Effector memory CD8-positive, alpha-beta T cell (primary cell): ENCODE results near the gene TBL1XR1.
A peak's percentile ranks its signal among the peaks of the same experiment; 100 is the strongest.

Experiments used
- ATAC-seq: fragments of 150-1000 bp; cut with Tn5 transposase; replicated peaks from 2 replicates; pipeline ENCODE4 v1.10.0; 2021; ENCODE audit warnings: mild to moderate bottlenecking, moderate library complexity
- DNase-seq, 3 experiments: peaks; one replicate each; pipeline ENCODE4 v3.0.0; 2021
- H3K27ac Mint-ChIP-seq, 2 donors: one replicate each; pipeline ENCODE4 v1.8.0; 2022; ENCODE audit warnings: mild to moderate bottlenecking in 2 of 2, mixed read lengths in 2 of 2, moderate library complexity in 2 of 2
- H3K27me3 Mint-ChIP-seq, 2 donors: one replicate each; pipeline ENCODE4 v1.8.0; 2022; ENCODE audit warnings: mixed read lengths in 2 of 2
- H3K36me3 Mint-ChIP-seq: one replicate; pipeline ENCODE4 v1.8.0; 2022; ENCODE audit warnings: mild to moderate bottlenecking, moderate library complexity, mixed read lengths; ENCODE audit not compliant: insufficient read depth
- H3K4me1 Mint-ChIP-seq, 2 donors: one replicate each; pipeline ENCODE4 v1.8.0; 2022; ENCODE audit warnings: low read depth in 2 of 2, mixed read lengths in 2 of 2
- H3K4me3 Mint-ChIP-seq, 2 donors: one replicate each; pipeline ENCODE4 v1.8.0; 2022; ENCODE audit warnings: mild to moderate bottlenecking in 2 of 2, mixed read lengths in 2 of 2, moderate library complexity in 2 of 2
- H3K9me3 Mint-ChIP-seq, 2 donors: one replicate each; pipeline ENCODE4 v1.8.0; 2022; ENCODE audit warnings: mixed read lengths in 2 of 2

Gene TBL1XR1

DNA sequence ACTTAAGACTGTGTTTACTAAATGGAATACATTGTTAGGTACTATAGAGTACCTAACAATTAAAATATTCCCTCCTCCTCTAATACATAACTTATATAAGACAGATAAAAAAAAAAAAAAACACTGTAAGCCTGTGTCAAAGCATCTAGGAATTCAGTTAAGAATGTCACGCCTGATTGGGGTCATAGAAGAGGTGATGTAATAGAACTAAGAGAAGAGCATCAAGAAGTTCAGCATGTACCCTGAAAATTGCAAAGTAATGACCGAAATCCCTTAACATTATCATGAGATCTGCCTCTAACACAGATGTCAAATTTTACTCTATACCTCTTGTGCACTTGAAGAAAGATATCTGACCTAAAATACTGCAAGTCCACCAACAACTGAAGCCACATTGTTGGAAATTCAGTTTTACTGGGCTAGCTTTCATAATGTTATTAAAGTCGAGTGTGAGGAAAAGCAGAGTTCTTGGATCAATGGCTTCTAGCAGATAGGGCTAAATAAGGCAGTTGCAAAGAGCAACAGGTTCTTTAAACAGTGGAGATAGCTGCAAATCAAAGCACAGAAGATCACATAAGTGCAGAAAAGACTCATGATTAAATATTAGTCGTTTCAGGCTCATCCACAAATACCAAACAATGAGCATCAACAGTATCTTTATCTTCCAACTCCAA, 75.0 kb downstream of the TBL1XR1 start:
- Mint-ChIP-seq H3K9me3 (no peaks in the 10 kb centered on the region), H3K27me3 (no peaks in the 10 kb centered on the region), H3K36me3 (peaks cover 7% of the 10 kb centered on the region), H3K4me1 (peaks cover 55 to 76% of the 10 kb centered on the region in 2 donors), H3K4me3 (no peak overlapping the region), H3K27ac (no peak overlapping the region)
- ATAC-seq (no peak), DNase-seq (no peak)

DNA sequence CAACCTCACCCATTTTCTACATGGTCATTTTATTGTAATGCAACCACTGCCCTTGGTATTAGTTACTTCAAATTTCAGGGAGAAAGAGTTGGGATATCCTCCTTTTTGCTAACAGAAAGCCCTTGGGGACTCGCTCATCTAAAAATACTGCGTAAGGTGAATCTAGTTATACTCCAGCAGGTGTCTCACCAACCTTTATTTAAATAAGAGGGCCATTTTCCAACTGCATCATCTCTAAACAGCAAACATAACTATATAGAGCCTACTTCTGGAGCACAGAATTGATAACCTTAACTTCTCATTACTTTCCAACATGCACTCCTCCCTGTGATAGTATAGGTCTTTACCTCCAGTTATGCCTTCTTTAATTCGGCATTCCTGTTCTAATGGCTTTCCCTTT, 77.5 kb downstream of the TBL1XR1 start:
- DNase-seq: no peak
- H3K27me3 Mint-ChIP-seq: no peaks in the 10 kb centered on the region
- peaks cover 7% of the 10 kb centered on the region for H3K36me3 Mint-ChIP-seq
- H3K27ac Mint-ChIP-seq: peak overlapping the region in 1 of 2 donors; percentile 1
- no peak overlapping the region for H3K4me3 Mint-ChIP-seq
- no peak for ATAC-seq
- H3K4me1 Mint-ChIP-seq: peaks cover 53 to 74% of the 10 kb centered on the region in 2 donors
- H3K9me3 Mint-ChIP-seq: peaks cover 0 to 3% of the 10 kb centered on the region in 2 donors

DNA sequence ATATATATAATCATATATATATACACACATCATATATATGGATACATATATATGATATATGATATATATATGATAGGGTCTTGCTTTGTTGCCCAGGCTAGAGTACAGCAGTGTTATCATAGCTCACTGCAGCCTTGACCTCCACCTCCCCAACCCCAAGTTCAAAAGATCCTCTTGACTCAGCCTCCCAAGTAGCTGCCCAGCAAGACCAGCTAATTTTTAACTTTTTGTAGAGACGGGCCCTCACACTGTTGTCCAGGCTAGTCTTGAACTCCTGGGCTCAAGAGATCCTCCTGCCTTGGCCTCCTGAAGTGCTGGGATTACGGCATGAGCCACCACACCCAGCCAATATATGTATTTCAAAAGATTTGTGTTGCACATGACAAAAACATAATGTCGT, 83.0 kb downstream of the TBL1XR1 start:
- Mint-ChIP-seq H3K9me3 (peaks cover 0 to 3% of the 10 kb centered on the region in 2 donors), H3K36me3 (peaks cover 3% of the 10 kb centered on the region), H3K4me3 (no peak overlapping the region), H3K27me3 (no peaks in the 10 kb centered on the region), H3K4me1 (peaks cover 48 to 63% of the 10 kb centered on the region in 2 donors), H3K27ac (no peak overlapping the region)
- ATAC-seq (no peak), DNase-seq (no peak)

DNA sequence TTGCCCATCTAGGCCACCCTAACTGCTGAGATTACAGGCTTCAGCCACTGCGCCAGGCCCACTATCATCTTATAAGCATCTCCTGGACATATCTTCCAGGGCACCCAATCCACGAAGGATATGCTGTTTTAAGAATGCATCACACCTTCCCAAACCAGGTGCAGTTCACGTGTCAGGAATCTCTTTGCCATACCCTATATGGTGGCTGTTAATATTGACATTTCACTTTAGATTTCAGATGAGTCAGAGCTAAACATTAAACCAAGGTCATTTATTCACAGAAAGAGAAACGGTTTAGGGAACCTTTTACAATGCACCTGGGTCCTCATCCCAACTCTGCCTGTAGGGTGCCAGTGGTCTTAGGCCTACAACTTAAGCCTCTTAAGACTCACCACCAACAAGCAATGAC, 85.7 kb downstream of the TBL1XR1 start:
- Mint-ChIP-seq H3K27me3 (no peaks in the 10 kb centered on the region), H3K4me1 (peaks cover 42 to 67% of the 10 kb centered on the region in 2 donors), H3K27ac (peak overlapping the region; percentile 8 to 33), H3K36me3 (no peaks in the 10 kb centered on the region), H3K4me3 (no peak overlapping the region), H3K9me3 (peaks cover 0 to 3% of the 10 kb centered on the region in 2 donors)
- DNase-seq (no peak), ATAC-seq (no peak)

DNA sequence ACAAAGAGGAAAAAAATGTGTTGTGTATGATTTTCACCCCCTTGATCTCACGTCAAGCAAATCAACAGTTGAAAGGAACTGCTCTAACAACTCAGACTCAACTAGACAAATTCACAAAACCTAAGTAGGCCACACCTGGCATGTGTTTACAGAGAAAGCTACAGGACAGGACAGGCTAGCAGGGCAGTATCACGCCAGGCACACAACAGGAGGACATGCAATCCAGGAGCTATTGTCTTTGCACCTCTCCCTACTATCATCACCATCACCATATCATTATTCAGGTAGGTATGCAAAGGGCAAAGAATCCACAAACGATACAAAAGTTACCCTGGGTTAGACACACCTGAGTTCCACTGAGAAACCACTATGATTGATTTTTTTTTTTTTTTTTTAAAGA, 86.4 kb downstream of the TBL1XR1 start:
- Mint-ChIP-seq H3K4me3 (peak overlapping the region in 1 of 2 donors; percentile 3), H3K36me3 (no peaks in the 10 kb centered on the region), H3K4me1 (peaks cover 38 to 65% of the 10 kb centered on the region in 2 donors), H3K27me3 (no peaks in the 10 kb centered on the region), H3K9me3 (no peaks in the 10 kb centered on the region), H3K27ac (peak overlapping the region; percentile 8 to 33)
- ATAC-seq (no peak), DNase-seq (no peak)

DNA sequence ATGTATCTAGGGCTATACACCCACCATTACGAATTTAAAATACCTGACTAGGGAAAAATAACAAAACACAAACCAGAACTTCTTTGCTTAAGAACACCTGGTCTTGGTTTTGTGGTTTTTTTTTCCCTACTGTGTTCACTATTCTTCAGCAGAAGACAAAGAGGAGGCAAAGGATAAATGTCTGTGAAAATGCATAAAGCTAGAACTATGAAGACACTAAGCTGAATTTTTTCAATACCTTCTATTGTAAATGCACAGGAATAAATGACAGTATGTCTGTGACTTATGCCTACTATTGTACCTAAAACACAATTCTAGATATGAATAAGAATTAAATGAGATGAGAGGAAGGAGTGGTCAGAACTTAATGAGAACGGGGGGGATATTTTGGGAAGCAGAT, 86.9 kb downstream of the TBL1XR1 start:
- Mint-ChIP-seq H3K9me3 (no peaks in the 10 kb centered on the region), H3K36me3 (no peaks in the 10 kb centered on the region), H3K27me3 (no peaks in the 10 kb centered on the region), H3K4me1 (peaks cover 35 to 65% of the 10 kb centered on the region in 2 donors), H3K4me3 (peak overlapping the region in 1 of 2 donors; percentile 3), H3K27ac (peak overlapping the region; percentile 8 to 33)
- no peak for DNase-seq
- ATAC-seq: no peak

DNA sequence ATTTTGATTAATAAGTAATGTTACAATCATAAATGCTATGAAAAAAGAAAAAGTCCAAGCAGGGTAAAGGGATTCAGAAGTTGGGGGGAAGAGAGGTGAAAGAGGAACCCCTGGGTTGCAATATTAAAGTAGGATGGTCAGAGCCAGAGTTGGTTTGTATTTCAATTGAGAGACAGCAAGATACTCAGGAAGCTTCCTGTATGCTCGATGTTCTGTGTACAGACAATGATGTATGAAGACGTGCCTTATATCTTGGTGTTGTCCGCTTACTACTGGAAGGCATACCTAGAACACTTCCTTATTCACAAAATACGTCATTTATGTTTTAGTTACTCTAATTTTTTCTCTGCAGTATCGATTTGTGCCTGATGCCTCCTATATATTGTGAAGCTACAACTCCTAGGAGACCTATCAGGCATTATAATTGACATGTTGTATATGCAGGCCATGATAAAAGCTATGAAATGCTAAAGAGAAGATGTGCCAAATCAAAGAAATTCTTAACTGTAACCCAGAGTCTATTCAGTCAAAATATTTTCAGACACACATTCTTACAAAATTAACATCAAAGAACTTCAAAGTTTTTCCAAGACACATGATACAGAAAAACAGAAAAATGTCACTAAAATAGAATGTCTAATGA, 87.5 kb downstream of the TBL1XR1 start:
- no peak for DNase-seq
- Mint-ChIP-seq H3K27ac (peak overlapping the region; percentile 8 to 33), H3K36me3 (no peaks in the 10 kb centered on the region), H3K9me3 (no peaks in the 10 kb centered on the region), H3K4me1 (peaks cover 37 to 67% of the 10 kb centered on the region in 2 donors), H3K4me3 (peak overlapping the region in 1 of 2 donors; percentile 8), H3K27me3 (no peaks in the 10 kb centered on the region)
- peak; percentile 56 for ATAC-seq

DNA sequence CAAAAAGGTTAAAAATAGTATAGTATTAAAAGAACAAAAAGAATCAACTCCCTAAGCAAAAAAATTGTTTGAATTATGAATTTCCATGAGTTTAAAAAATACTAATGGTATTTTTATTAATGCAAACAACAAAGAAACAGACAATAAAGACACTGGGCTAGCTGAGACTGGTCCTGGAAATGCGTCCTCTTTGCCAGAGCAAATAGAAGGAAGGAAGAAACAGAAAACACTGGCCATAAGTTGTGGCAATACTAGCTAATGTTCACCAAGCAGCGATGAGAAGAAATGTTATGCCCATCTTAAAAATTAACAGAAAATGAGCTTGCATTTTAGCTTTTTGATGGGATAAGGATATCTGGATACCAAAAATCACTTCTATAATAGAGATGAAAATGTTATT, 88.6 kb downstream of the TBL1XR1 start:
- Mint-ChIP-seq H3K9me3 (no peaks in the 10 kb centered on the region), H3K4me3 (peak overlapping the region in 1 of 2 donors; percentile 26)
- no peak for ATAC-seq

DNA sequence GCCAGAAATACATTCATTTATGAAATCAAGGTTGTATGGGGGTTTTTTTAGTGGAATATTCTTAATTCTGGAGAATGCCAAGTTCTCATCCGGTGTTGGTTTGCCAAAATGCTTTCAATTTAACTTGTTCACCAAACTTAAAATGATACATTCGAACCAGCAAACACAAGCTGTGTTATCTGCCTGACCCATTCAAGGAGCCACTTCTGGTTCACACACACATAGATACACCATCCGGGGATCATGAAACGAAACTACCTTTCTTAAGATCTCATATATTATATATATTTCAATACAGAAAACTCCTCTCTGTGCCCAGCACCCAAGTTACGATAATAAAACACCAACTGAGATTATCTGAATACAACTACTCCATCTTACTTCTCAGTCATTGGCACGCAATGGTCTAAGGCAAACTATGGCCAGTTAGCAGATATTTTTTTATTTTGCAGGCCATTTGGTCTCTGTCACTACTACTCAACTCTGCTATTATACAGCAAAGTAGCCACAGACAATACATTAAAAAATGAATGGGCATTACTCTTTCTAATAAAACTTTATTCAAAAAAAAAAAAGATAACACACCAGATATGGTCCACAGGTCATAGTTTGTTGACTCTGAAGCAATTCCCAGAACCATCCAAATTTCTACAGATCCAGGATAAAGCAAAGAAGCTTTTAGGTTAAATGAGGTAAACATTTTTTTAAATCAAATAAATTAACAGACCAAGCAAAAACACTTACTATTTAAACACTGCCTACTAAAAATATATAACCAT, 89.6 kb downstream of the TBL1XR1 start:
- peaks cover 34 to 71% of the 10 kb centered on the region in 2 donors for H3K4me1 Mint-ChIP-seq
- H3K27ac Mint-ChIP-seq: no peak overlapping the region
- ATAC-seq (no peak), DNase-seq (no peak)
- no peak overlapping the region for H3K4me3 Mint-ChIP-seq
- no peaks in the 10 kb centered on the region for H3K27me3 Mint-ChIP-seq
- H3K36me3 Mint-ChIP-seq: no peaks in the 10 kb centered on the region
- no peaks in the 10 kb centered on the region for H3K9me3 Mint-ChIP-seq

More for the DNA sequence above, 88.6 kb downstream of the TBL1XR1 start:
- no peak for DNase-seq
- H3K27me3 Mint-ChIP-seq: no peaks in the 10 kb centered on the region
- H3K27ac Mint-ChIP-seq: peak overlapping the region in 1 of 2 donors; percentile 76
- no peaks in the 10 kb centered on the region for H3K36me3 Mint-ChIP-seq
- peaks cover 38 to 77% of the 10 kb centered on the region in 2 donors for H3K4me1 Mint-ChIP-seq

DNA sequence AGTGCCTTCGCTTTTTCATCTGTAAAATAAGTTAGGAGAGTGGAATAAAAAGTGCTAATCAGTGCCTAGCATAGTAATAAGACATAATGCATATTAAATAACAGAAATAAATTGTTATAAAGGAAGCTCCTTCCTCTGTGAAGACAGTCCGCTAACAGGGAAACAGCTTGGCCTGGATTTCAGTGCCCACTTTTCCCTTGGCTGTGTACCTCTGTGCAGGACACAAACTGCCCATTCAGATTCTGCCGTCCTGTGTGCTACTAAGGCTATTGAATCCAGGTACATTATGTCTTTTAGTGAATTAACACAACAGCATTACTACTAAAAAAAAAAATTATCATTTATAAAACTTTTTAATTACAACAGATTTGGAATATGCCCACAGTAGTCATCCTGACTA, 90.7 kb downstream of the TBL1XR1 start:
- no peak for DNase-seq
- Mint-ChIP-seq H3K4me1 (peaks cover 33 to 75% of the 10 kb centered on the region in 2 donors), H3K36me3 (no peaks in the 10 kb centered on the region), H3K27ac (peak overlapping the region in 1 of 2 donors; percentile 66), H3K4me3 (no peak overlapping the region), H3K27me3 (no peaks in the 10 kb centered on the region), H3K9me3 (no peaks in the 10 kb centered on the region)
- ATAC-seq: no peak

DNA sequence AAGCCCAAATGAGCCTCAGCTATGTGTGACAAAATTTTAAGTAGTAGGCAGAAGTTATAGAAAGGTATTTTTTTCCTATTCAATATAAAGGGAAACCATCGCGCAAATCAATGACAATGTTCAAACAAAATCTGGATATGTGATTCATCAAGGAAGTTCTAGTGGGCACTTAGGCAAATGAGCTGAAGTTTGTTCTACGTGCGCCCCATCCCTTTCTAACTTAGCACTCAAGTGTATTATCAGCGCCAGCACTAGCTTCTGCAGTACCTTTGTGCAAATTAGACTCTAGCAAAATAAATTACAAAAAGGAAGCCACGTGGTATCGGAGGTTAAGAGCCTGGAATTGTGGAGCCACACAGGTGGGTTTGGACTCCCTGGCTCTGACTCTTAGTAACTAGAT, 91.1 kb downstream of the TBL1XR1 start:
- no peak overlapping the region for H3K4me3 Mint-ChIP-seq
- no peaks in the 10 kb centered on the region for H3K9me3 Mint-ChIP-seq
- H3K4me1 Mint-ChIP-seq: peaks cover 32 to 73% of the 10 kb centered on the region in 2 donors
- H3K27ac Mint-ChIP-seq: peak overlapping the region in 1 of 2 donors; percentile 66
- DNase-seq (no peak), ATAC-seq (no peak)
- no peaks in the 10 kb centered on the region for H3K27me3 Mint-ChIP-seq
- H3K36me3 Mint-ChIP-seq: no peaks in the 10 kb centered on the region

DNA sequence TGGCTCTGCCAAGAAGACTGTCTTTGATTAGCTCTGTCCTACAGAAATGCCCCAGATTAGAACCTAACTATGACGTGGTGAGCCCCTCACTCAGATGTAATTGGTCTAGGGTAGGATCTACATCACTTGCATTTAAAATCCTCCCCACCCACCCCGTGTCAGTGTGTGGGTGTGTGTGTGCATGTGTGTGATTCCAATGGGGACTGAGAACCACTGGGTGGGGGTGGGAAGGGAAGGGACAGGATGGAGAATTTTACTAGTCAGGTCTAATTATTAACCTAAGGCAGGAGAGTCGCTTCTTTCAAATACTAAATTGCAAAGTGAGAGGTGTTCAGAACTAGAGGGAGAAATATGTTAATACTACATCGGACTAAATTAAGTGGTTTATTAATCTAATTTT, 91.7 kb downstream of the TBL1XR1 start:
- peaks cover 30 to 69% of the 10 kb centered on the region in 2 donors for H3K4me1 Mint-ChIP-seq
- H3K27ac Mint-ChIP-seq: peak overlapping the region in 1 of 2 donors; percentile 66
- no peaks in the 10 kb centered on the region for H3K9me3 Mint-ChIP-seq
- no peak overlapping the region for H3K4me3 Mint-ChIP-seq
- no peaks in the 10 kb centered on the region for H3K36me3 Mint-ChIP-seq
- DNase-seq (no peak), ATAC-seq (no peak)
- H3K27me3 Mint-ChIP-seq: no peaks in the 10 kb centered on the region

DNA sequence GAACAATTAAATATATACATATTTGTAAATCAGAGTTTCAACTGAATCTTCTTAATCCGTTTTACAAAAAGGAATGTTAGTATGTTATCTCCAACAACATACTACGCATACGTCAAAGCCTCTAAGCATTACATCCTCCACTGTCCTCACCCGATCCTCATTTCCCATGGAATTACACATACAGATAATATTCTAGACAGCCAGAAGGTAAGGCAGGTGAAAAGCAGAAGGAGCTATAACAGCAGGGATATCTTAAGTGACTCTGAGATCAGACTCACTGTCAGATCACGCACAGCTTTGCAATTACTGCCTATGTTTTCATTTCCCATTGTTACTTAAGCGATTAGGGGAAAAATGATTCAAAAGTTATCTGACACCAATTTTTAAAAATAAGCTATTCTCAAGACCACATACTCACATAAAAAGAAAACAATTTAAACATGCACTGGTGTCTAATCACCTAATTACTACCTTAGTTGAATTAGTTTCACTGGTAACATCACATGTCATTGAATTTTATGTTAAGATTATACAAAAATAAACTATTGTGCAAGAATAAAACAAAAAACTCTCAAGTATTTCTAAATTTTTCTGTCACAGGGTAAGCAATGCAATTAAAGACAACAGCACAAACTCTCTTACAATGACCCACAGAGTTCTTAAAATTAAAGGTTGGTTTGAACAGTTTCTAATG, 92.8 kb downstream of the TBL1XR1 start:
- H3K36me3 Mint-ChIP-seq: no peaks in the 10 kb centered on the region
- no peaks in the 10 kb centered on the region for H3K9me3 Mint-ChIP-seq
- no peak for ATAC-seq
- H3K4me1 Mint-ChIP-seq: peaks cover 19 to 57% of the 10 kb centered on the region in 2 donors
- peak overlapping the region in 1 of 2 donors; percentile 17 for H3K27ac Mint-ChIP-seq
- no peak overlapping the region for H3K4me3 Mint-ChIP-seq
- no peak for DNase-seq
- no peaks in the 10 kb centered on the region for H3K27me3 Mint-ChIP-seq
